Measurements from ENCODE around the gene IPO5. TPM values are rescaled to one million over a fixed set of nuclear protein-coding genes. Genes with fewer than 3 reads are reported as not detected.

Gene IPO5
- 122 and 152 TPM in 2 replicates for total RNA-seq

DNA sequence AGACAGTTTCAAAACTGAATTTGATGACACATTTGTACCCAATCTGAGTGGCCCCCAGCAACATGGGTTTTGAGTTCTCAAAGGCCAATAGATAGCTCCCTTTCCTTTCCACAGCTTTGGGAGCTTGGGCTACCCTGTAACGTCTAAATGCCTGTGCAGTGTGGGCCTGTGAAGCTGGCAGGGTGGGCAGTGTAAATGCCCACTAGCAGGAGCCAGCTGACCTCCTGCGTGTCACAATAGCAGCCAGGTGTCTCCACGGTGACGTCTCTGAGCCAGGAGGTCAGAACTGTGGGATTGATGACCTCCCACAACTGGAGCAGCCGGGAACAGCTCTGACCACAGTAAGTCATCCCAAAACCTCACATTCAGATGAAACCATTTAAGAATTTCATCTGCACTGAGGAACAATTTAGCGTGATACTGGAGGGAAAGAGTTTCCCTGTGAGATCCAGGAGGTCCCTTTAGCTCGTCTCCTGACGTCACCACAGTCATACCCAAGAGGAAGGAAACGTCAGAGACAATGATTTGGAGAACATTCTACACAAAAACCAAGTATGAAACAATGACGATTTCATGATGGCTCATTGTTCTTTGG lies at the start of gene IPO5:
TSS of gene IPO5 (plus strand) at position 300 of the 595 bp plus-strand sequence. CDS start 23,022 bp downstream, outside the sequence.

Other genes with a start within 250 kb of the IPO5 start
- gene FARP1, start 189.4 kb downstream of the IPO5 start, total RNA-seq: 10.8 and 13.6 TPM in 2 replicates
- gene RNF113B, start 223.6 kb downstream of the IPO5 start, total RNA-seq: not detected in 2 replicates

All from epithelial cell of umbilical artery (primary cell).